ENCODE data around the gene BCORL1. TPM values are rescaled to one million over a fixed set of nuclear protein-coding genes. Genes with fewer than 3 reads are reported as not detected.

The BCORL1 gene
- total RNA-seq (13.1 and 16.7 TPM in 2 replicates), polyA plus RNA-seq (1.8 TPM in 2 replicates), polyA minus RNA-seq (3.4 and 5.6 TPM in 2 replicates), Bru-seq, nascent RNA (percentile 46 among the genes with signal in this experiment), BruChase-seq, experiment 1, labeled RNA remaining after a 6-hour chase (percentile 56 among the genes with signal in this experiment), BruChase-seq, experiment 2, labeled RNA remaining after a 2-hour chase (percentile 54 among the genes with signal in this experiment)
- 1.9 TPM in 2 replicates for polyA plus RNA-seq (2011; cell fraction: cytosol; rRNA removed)
- polyA plus RNA-seq (2011; cell fraction: nucleus; rRNA removed), result 4.4 and 4.6 TPM in 2 replicates
- polyA plus RNA-seq (2012), result 7.5 and 8.2 TPM in 2 replicates
- polyA minus RNA-seq (2011; cell fraction: cytosol; rRNA and poly(A)+ RNA removed), result 2.0 TPM
- 3.5 and 4.0 TPM in 2 replicates for polyA minus RNA-seq (2011; cell fraction: nucleus; rRNA and poly(A)+ RNA removed)
- long read RNA-seq, full-length matches to known transcripts, result 4 of 8 reads
- long read RNA-seq, partial matches to known transcripts, result 0 of 8 reads
- long read RNA-seq, other reads (novel, unspliced or antisense), result 4 of 8 reads

- Histone ChIP-seq H3K4me3 (replicated peaks in 1 of 3; ENCODE audit: insufficient read depth in 1 of 3, low read depth in 1 of 3, low read length in 3 of 3) (peak within 1 kb of the TSS; percentile 44 to 51 (median 50)), H3K27ac (ENCODE audit: insufficient read depth, low read depth, low read length) (no peak within 1 kb of the TSS), H3K9me3 (replicated peaks; ENCODE audit: control insufficient read depth, insufficient read depth, low read length) (no peaks in the 10 kb centered on the region), H3K9ac (replicated peaks; ENCODE audit: extremely low read depth, insufficient read depth, low read length) (peak within 1 kb of the TSS; percentile 9), H3K79me2 (ENCODE audit: control insufficient read depth, insufficient read depth, low read length) (no peaks in the 10 kb centered on the region), H3K9me1 (replicated peaks; ENCODE audit: control insufficient read depth, extremely low read depth, insufficient read depth, low read length) (no peaks in the 10 kb centered on the region), H2AFZ (ENCODE audit: low read depth, low read length) (peak within 1 kb of the TSS; percentile 86), H4K20me1 (replicated peaks; ENCODE audit: control insufficient read depth, extremely low read depth, insufficient read depth, low read length) (no peaks in the 10 kb centered on the region), H3K4me1 (ENCODE audit: control insufficient read depth, extremely low read depth, insufficient read depth, low read length) (peaks cover 11% of the 10 kb centered on the region), H3K27me3 (ENCODE audit: control insufficient read depth in 2 of 2, insufficient read depth in 2 of 2, low read length in 2 of 2) (no peaks in the 10 kb centered on the region), H3K36me3 (ENCODE audit: control insufficient read depth in 2 of 2, extremely low read depth in 1 of 2, insufficient read depth in 2 of 2, low read length in 2 of 2) (no peaks in the 10 kb centered on the region), H3K4me2 (ENCODE audit: insufficient read depth, low read length) (peak within 1 kb of the TSS; percentile 78)
- FAIRE-seq (peak; percentile 98), DNase-seq (ENCODE audit: low read depth, low spot score) (peak; percentile 92)
- ChIA-PET POLR2A (interaction anchor here (0.6 to 0.7 kb wide), 2 partner anchors 103 to 136 kb away, joined by 3 to 6 read pairs; no protein-coding TSS in a partner anchor), CTCF (interaction anchor here (0.9 to 1.0 kb wide), 2 partner anchors 9 to 42 kb away, joined by 3 read pairs; no protein-coding TSS in a partner anchor)
- dilution Hi-C loops (cut with MboI; ENCODE audit: extremely low pct_ligation_motif_present, low sequenced_read_pairs), result no loop called here
- TF ChIP-seq MAX (IDR thresholded peaks at IDR 0.05; ENCODE audit: insufficient read depth, insufficient read length) (no peak), POLR2A (IDR thresholded peaks at IDR 0.05; ENCODE audit: low read depth, low read length) (peak; percentile 62)
- TSS peak; percentile 52 for BruUV-seq (replicated peaks)
- intact Hi-C loops (cut with micrococcal nuclease), result loop anchor here (1.0 to 5.0 kb wide), 2 partner anchors 50 to 80 kb away; no protein-coding TSS in a partner anchor
Measured at GRCh38 chrX:129982300-129983251, at the start of gene BCORL1. BCORL1 (plus strand) TSS chrX:129982635; CDS start chrX:130005232, 22,597 bp downstream.

DNA sequence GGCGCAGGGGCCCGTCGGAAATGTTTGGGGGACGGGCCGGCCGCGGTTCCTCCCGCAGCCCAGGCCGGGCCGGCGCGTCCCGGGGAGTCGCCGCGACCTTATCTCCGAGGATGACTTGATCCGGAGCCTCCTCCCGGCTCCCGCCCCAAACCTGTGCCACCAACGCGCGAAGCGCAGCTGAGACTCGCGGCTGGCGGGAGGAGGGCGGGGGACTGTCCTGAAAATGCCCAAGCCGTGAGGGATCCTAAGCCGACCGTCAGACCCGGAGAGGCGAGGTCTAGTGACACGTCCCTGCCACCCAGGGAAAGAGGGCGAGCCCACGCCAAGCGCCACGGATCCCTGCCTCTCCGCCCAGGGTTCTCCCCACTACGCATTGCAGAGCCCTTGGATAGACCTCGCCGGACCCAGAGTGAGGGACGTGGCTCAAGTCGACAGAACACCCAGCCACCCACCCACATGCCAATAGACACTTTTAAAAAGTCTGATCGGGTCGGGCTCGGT lies 49.6 kb upstream of the BCORL1 start:
- Histone ChIP-seq H3K4me3 (replicated peaks in 1 of 3; ENCODE audit: insufficient read depth in 1 of 3, low read depth in 1 of 3, low read length in 3 of 3) (peak overlapping the region in 1 of 3 experiments; percentile 71), H3K79me2 (ENCODE audit: control insufficient read depth, insufficient read depth, low read length) (no peaks in the 10 kb centered on the region), H3K36me3 (ENCODE audit: control insufficient read depth in 2 of 2, extremely low read depth in 1 of 2, insufficient read depth in 2 of 2, low read length in 2 of 2) (peaks cover 2 to 3% of the 10 kb centered on the region in 2 experiments), H3K4me1 (ENCODE audit: control insufficient read depth, extremely low read depth, insufficient read depth, low read length) (peaks cover 6% of the 10 kb centered on the region), H3K27ac (ENCODE audit: insufficient read depth, low read depth, low read length) (no peak overlapping the region), H3K9ac (replicated peaks; ENCODE audit: extremely low read depth, insufficient read depth, low read length) (peak overlapping the region; percentile 23), H4K20me1 (replicated peaks; ENCODE audit: control insufficient read depth, extremely low read depth, insufficient read depth, low read length) (no peaks in the 10 kb centered on the region), H3K27me3 (ENCODE audit: control insufficient read depth in 2 of 2, insufficient read depth in 2 of 2, low read length in 2 of 2) (peaks cover 9 to 10% of the 10 kb centered on the region in 2 experiments), H2AFZ (ENCODE audit: low read depth, low read length) (peak overlapping the region; percentile 29), H3K4me2 (ENCODE audit: insufficient read depth, low read length) (peak overlapping the region; percentile 51), H3K9me1 (replicated peaks; ENCODE audit: control insufficient read depth, extremely low read depth, insufficient read depth, low read length) (no peaks in the 10 kb centered on the region), H3K9me3 (replicated peaks; ENCODE audit: control insufficient read depth, insufficient read depth, low read length) (no peaks in the 10 kb centered on the region)
- CTCF ChIA-PET, result no interaction called here
- TF ChIP-seq JUN (IDR thresholded peaks at IDR 0.05; ENCODE audit: borderline replicate concordance, insufficient read depth, insufficient read length, low read depth) (no peak), GATA2 (IDR thresholded peaks at IDR 0.05; ENCODE audit: insufficient read depth, insufficient read length, low read depth, low read length) (no peak), EZH2 (IDR thresholded peaks at IDR 0.05; ENCODE audit: borderline replicate concordance, low read depth, low read length, severe bottlenecking) (no peak), MAX (IDR thresholded peaks at IDR 0.05; ENCODE audit: insufficient read depth, insufficient read length) (no peak), MYC (IDR thresholded peaks at IDR 0.05; ENCODE audit: low read depth, low read length) (no peak), POLR2A (IDR thresholded peaks at IDR 0.05; ENCODE audit: low read depth, low read length) (no peak), POLR2AphosphoS5 (IDR thresholded peaks at IDR 0.05; ENCODE audit: insufficient read depth, low read depth, low read length) (no peak), FOS (IDR thresholded peaks at IDR 0.05; ENCODE audit: borderline replicate concordance, insufficient read depth, low read length) (no peak)
- TF ChIP-seq, protein P1, sequence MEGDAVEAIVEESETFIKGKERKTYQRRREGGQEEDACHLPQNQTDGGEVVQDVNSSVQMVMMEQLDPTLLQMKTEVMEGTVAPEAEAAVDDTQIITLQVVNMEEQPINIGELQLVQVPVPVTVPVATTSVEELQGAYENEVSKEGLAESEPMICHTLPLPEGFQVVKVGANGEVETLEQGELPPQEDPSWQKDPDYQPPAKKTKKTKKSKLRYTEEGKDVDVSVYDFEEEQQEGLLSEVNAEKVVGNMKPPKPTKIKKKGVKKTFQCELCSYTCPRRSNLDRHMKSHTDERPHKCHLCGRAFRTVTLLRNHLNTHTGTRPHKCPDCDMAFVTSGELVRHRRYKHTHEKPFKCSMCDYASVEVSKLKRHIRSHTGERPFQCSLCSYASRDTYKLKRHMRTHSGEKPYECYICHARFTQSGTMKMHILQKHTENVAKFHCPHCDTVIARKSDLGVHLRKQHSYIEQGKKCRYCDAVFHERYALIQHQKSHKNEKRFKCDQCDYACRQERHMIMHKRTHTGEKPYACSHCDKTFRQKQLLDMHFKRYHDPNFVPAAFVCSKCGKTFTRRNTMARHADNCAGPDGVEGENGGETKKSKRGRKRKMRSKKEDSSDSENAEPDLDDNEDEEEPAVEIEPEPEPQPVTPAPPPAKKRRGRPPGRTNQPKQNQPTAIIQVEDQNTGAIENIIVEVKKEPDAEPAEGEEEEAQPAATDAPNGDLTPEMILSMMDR (IDR thresholded peaks at IDR 0.05; ENCODE audit: extremely low read depth in 1 of 2, insufficient read depth in 1 of 2, low read depth in 1 of 2, low read length in 2 of 2), result no peak
- DNase-seq (ENCODE audit: low read depth, low spot score) (no peak), FAIRE-seq (peak; percentile 35)
- intact Hi-C loops (cut with micrococcal nuclease) (loop anchor here (1.0 to 5.0 kb wide), 2 partner anchors 49 to 326 kb away; partner anchors contain the start of gene BCORL1), dilution Hi-C loops (cut with MboI; ENCODE audit: extremely low pct_ligation_motif_present, low sequenced_read_pairs) (no loop called here)
- BruUV-seq (replicated peaks), result no TSS peak
- POLR2A ChIA-PET, result no interaction called here

Data from endothelial cell of umbilical vein (primary cell).